ENCODE data around the gene CRHR2. TPM values are rescaled to one million over a fixed set of nuclear protein-coding genes. Genes with fewer than 3 reads are reported as not detected.

CRHR2 gene
- total and polyA plus RNA-seq, 2 of the 13 experiments (the other 11 are each of a cell fraction or from before 2014, with no cell fraction given), result not detected

DNA sequence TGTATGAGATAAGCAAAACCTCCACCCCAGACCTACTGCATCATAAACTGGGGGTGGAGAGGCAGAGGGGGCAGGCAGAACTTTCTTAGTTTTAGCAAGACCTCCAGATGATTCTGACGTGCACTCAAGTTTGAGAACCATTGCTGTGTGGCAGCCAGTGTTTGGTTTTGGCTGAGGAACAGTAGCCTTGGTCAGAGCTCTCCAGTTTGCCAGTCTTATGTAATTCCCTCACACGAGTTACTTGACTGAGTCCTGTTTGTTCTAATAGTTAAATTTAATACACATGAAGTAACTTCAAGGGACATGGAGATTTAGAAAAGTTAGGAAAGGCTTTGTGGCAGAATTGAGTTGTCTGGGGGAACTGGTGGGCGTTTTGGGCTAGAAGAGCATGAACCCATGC is 49.0 kb downstream of the CRHR2 start (continued):
- TF ChIP-seq, protein P1, sequence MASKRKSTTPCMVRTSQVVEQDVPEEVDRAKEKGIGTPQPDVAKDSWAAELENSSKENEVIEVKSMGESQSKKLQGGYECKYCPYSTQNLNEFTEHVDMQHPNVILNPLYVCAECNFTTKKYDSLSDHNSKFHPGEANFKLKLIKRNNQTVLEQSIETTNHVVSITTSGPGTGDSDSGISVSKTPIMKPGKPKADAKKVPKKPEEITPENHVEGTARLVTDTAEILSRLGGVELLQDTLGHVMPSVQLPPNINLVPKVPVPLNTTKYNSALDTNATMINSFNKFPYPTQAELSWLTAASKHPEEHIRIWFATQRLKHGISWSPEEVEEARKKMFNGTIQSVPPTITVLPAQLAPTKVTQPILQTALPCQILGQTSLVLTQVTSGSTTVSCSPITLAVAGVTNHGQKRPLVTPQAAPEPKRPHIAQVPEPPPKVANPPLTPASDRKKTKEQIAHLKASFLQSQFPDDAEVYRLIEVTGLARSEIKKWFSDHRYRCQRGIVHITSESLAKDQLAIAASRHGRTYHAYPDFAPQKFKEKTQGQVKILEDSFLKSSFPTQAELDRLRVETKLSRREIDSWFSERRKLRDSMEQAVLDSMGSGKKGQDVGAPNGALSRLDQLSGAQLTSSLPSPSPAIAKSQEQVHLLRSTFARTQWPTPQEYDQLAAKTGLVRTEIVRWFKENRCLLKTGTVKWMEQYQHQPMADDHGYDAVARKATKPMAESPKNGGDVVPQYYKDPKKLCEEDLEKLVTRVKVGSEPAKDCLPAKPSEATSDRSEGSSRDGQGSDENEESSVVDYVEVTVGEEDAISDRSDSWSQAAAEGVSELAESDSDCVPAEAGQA (IDR thresholded peaks at IDR 0.05; ENCODE audit: low read depth), result no peak
- TF ChIP-seq, protein P1 (CRISPR knock-in tag; IDR thresholded peaks at IDR 0.05; ENCODE audit: borderline replicate concordance), result no peak
- TF ChIP-seq RBM22 (optimal IDR thresholded peaks at IDR 0.05; ENCODE audit: low read length), result peak; percentile 1
- TF ChIP-seq, protein P2, sequence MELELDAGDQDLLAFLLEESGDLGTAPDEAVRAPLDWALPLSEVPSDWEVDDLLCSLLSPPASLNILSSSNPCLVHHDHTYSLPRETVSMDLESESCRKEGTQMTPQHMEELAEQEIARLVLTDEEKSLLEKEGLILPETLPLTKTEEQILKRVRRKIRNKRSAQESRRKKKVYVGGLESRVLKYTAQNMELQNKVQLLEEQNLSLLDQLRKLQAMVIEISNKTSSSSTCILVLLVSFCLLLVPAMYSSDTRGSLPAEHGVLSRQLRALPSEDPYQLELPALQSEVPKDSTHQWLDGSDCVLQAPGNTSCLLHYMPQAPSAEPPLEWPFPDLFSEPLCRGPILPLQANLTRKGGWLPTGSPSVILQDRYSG (CRISPR knock-in tag; IDR thresholded peaks at IDR 0.05), result no peak
- no peak for TF ChIP-seq ZFP37 (CRISPR knock-in tag; IDR thresholded peaks at IDR 0.05; ENCODE audit: borderline replicate concordance)

DNA sequence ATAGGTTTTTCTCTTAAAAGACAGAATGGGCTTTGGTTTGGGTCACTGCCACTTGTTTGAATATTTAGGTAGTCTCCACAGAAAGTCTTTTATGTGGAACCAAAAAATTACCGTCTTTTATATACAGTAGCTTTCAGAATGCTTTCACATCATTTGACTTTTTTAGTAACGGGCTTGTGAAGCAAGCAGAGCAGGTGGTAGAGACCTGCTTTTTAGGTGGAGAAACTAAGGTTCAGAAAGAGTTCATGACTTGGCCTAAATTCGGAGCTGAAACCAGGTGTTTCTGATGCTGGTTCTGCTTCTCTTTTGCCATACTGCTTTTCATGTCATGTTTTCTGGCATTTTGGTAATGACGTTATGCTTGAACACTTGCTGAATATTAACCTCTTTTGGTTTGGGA is 51.3 kb downstream of the CRHR2 start:
- intact Hi-C loops (cut with micrococcal nuclease; ENCODE audit: unreplicated experiment), result no loop called here
- H3K4me3 ChIP-seq (replicated peaks in 1 of 3; ENCODE audit: insufficient read depth in 1 of 3, low read depth in 2 of 3, low read length in 3 of 3), result no peak overlapping the region
- H2AFZ ChIP-seq (ENCODE audit: low read length), result no peak overlapping the region
- no peak overlapping the region for H3K27ac ChIP-seq (ENCODE audit: extremely low read length, insufficient read depth, low read length)
- no peak overlapping the region for H3K4me2 ChIP-seq (ENCODE audit: low read depth, low read length)
- no peaks in the 10 kb centered on the region for H3K27me3 ChIP-seq (ENCODE audit: control insufficient read depth in 1 of 2, insufficient read depth in 2 of 2, low read length in 2 of 2)
- ChIA-PET POLR2A (no interaction called here), CTCF (ENCODE audit: low intra/inter-chr PET ratio, low total read pairs) (no interaction called here)
- DNase-seq (ENCODE audit: low spot score), result no peak
- no peaks in the 10 kb centered on the region for H3K9me3 ChIP-seq (ENCODE audit: low read length)
- H4K20me1 ChIP-seq (ENCODE audit: insufficient read depth, low read length), result no peaks in the 10 kb centered on the region
- in situ Hi-C loops (cut with HindIII; ENCODE audit: extremely low pct_ligation_motif_present, low pct_unique_long_range_greater_than_20kb), result no loop called here
- no peak for FAIRE-seq
- BruUV-seq (replicated peaks), result no TSS peak
- peaks cover 22 to 89% of the 10 kb centered on the region in 2 experiments for H3K36me3 ChIP-seq (replicated peaks in 1 of 2; ENCODE audit: control insufficient read depth in 1 of 2, insufficient read depth in 2 of 2, low read length in 2 of 2)
- no peaks in the 10 kb centered on the region for H3K79me2 ChIP-seq (ENCODE audit: insufficient read depth, low read length)
- ATAC-seq, result no peak
- no peak overlapping the region for H3K9ac ChIP-seq (ENCODE audit: insufficient read depth, low read depth, low read length)
- 95% methylated on average over 4 of the region's 4 CpGs for WGBS (ENCODE audit: low lambda C conversion rate)
- H3K4me1 ChIP-seq (ENCODE audit: insufficient read depth, low read length), result no peaks in the 10 kb centered on the region
- TF ChIP-seq PAX8 (CRISPR knock-in tag; IDR thresholded peaks at IDR 0.05; ENCODE audit: borderline replicate concordance) (no peak), FOXM1 (CRISPR knock-in tag; IDR thresholded peaks at IDR 0.05) (no peak)
- TF ChIP-seq, protein P3, sequence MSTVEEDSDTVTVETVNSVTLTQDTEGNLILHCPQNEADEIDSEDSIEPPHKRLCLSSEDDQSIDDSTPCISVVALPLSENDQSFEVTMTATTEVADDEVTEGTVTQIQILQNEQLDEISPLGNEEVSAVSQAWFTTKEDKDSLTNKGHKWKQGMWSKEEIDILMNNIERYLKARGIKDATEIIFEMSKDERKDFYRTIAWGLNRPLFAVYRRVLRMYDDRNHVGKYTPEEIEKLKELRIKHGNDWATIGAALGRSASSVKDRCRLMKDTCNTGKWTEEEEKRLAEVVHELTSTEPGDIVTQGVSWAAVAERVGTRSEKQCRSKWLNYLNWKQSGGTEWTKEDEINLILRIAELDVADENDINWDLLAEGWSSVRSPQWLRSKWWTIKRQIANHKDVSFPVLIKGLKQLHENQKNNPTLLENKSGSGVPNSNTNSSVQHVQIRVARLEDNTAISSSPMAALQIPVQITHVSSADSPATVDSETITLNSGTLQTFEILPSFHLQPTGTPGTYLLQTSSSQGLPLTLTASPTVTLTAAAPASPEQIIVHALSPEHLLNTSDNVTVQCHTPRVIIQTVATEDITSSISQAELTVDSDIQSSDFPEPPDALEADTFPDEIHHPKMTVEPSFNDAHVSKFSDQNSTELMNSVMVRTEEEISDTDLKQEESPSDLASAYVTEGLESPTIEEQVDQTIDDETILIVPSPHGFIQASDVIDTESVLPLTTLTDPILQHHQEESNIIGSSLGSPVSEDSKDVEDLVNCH (CRISPR knock-in tag; IDR thresholded peaks at IDR 0.05), result no peak
- TF ChIP-seq, protein P4, sequence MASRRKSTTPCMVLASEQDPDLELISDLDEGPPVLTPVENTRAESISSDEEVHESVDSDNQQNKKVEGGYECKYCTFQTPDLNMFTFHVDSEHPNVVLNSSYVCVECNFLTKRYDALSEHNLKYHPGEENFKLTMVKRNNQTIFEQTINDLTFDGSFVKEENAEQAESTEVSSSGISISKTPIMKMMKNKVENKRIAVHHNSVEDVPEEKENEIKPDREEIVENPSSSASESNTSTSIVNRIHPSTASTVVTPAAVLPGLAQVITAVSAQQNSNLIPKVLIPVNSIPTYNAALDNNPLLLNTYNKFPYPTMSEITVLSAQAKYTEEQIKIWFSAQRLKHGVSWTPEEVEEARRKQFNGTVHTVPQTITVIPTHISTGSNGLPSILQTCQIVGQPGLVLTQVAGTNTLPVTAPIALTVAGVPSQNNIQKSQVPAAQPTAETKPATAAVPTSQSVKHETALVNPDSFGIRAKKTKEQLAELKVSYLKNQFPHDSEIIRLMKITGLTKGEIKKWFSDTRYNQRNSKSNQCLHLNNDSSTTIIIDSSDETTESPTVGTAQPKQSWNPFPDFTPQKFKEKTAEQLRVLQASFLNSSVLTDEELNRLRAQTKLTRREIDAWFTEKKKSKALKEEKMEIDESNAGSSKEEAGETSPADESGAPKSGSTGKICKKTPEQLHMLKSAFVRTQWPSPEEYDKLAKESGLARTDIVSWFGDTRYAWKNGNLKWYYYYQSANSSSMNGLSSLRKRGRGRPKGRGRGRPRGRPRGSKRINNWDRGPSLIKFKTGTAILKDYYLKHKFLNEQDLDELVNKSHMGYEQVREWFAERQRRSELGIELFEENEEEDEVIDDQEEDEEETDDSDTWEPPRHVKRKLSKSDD (CRISPR knock-in tag; IDR thresholded peaks at IDR 0.05; ENCODE audit: low read depth), result no peak
- TF ChIP-seq, protein P5, sequence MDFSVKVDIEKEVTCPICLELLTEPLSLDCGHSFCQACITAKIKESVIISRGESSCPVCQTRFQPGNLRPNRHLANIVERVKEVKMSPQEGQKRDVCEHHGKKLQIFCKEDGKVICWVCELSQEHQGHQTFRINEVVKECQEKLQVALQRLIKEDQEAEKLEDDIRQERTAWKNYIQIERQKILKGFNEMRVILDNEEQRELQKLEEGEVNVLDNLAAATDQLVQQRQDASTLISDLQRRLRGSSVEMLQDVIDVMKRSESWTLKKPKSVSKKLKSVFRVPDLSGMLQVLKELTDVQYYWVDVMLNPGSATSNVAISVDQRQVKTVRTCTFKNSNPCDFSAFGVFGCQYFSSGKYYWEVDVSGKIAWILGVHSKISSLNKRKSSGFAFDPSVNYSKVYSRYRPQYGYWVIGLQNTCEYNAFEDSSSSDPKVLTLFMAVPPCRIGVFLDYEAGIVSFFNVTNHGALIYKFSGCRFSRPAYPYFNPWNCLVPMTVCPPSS (IDR thresholded peaks at IDR 0.05), result no peak
